HEK293 (cell line): ENCODE measurements around the gene IDH3B.

Experiments
- CTCF ChIP-seq: fragments of 450-650 bp; formaldehyde crosslinking; IDR thresholded peaks from 2 replicates; pipeline ENCODE4 v1.5.1; 2016; ENCODE audit warnings: missing biosample characterization, missing genetic modification characterization
- HOXC10 ChIP-seq: sonication (generic); formaldehyde crosslinking; IDR thresholded peaks from 2 replicates; pipeline ENCODE4 v1.8.1; 2023; ENCODE audit warnings: mild to moderate bottlenecking, missing genetic modification reagents
- ZNF48 ChIP-seq: fragments of 450-650 bp; formaldehyde crosslinking; IDR thresholded peaks from 2 replicates; pipeline ENCODE4 v1.5.1; 2016; ENCODE audit warnings: missing biosample characterization, missing genetic modification characterization
- ZNF626 ChIP-seq: fragments of 450-650 bp; sonication (Bioruptor Pico); formaldehyde crosslinking; IDR thresholded peaks from 2 replicates; pipeline ENCODE4 v1.5.1; 2018; ENCODE audit warnings: missing biosample characterization, missing genetic modification characterization, inconsistent platforms

GRCh38 chr20:2706688-2707352, 42.8 kb upstream of the IDH3B start:
- no peak for TF ChIP-seq ZNF626 (tag by site-specific recombination)
- TF ChIP-seq ZNF48: no peak
- no peak for TF ChIP-seq CTCF (tag by site-specific recombination)
- no peak for TF ChIP-seq HOXC10 (CRISPR knock-in tag)
